HG02938 (cell line): ENCODE measurements around the gene FHIP2A.
A peak's percentile ranks its signal among the peaks of the same experiment; 100 is the strongest.
"Not testable (repeated sequence)": the region's sequence is repeated elsewhere in the genome, so short reads cannot be mapped to it uniquely, and the experiment has no call there.

ENCODE experiments used
- ATAC-seq: cut with Tn5 transposase; IDR thresholded peaks from one replicate; pipeline ENCODE4 v1.9.1; 2021; ENCODE audit warnings: mild to moderate bottlenecking, moderate library complexity; ENCODE audit not compliant: unreplicated experiment

Gene FHIP2A

GRCh38 chr10:114816308-114816707, 5.3 kb upstream of the FHIP2A start:
- no peak for ATAC-seq

GRCh38 chr10:114819322-114819721, 2.3 kb upstream of the FHIP2A start:
- no peak for ATAC-seq

GRCh38 chr10:114821915-114822443, 399 bp downstream of the FHIP2A start:
- ATAC-seq = peak; percentile 35

- peak; percentile 27 for ATAC-seq
These were observed 980 bp downstream of the FHIP2A start for GRCh38 chr10:114822444-114823076.

DNA sequence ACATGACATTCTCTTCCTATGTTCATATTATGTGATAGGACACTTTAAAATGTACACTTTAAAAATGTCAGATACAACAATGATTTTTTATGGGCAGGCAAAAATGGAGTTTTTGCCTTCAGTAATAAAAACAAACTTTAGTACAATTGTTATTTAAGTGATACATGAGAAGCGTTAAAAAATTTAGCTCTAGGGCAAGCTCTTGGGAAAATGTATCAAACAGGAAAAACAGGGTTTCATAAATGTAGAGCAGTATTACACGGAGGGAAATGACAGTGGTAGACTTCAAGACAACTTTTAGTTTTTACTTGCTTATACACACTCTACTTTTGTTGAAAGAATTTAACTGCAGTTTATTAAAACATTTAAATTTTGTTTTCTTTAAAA, 1.5 kb downstream of the FHIP2A start:
- no peak for ATAC-seq

GRCh38 chr10:114824391-114824790, 2.8 kb downstream of the FHIP2A start:
- ATAC-seq = no peak

DNA sequence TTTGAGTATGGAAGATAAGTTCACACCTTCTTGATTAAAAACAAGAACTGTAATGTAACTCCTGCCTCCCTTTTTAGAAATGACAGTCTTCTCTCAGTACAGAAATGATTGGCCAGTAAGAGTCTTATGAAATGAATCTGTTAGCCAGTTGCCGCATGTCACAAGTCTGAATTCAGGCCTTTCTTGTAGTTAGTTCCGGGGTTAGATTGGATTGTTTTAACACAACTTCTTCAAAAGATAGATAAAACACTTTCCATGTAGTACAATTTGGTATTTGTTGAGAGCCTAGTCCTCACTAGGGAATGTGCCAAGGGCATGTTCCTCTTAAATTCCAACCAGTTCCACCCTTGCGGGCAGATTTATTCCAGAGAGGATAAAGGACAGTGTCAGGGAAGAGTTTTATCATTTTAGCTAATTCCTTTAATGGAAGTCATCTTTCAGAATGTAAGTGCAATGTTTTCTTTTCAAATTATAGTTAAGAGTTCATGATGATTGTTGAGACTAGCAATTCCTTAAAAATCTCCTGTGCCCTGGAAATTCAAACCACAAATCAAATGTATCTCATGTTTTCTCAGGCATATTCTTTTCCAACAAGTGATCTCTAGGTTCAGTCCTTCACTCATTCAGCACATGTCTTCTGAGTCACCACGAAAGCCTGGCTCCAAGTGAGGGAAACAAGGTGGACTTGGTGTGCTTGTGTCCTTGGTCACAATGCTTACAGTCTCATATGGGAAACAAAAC, 4.1 kb downstream of the FHIP2A start:
- ATAC-seq = peak; percentile 59

DNA sequence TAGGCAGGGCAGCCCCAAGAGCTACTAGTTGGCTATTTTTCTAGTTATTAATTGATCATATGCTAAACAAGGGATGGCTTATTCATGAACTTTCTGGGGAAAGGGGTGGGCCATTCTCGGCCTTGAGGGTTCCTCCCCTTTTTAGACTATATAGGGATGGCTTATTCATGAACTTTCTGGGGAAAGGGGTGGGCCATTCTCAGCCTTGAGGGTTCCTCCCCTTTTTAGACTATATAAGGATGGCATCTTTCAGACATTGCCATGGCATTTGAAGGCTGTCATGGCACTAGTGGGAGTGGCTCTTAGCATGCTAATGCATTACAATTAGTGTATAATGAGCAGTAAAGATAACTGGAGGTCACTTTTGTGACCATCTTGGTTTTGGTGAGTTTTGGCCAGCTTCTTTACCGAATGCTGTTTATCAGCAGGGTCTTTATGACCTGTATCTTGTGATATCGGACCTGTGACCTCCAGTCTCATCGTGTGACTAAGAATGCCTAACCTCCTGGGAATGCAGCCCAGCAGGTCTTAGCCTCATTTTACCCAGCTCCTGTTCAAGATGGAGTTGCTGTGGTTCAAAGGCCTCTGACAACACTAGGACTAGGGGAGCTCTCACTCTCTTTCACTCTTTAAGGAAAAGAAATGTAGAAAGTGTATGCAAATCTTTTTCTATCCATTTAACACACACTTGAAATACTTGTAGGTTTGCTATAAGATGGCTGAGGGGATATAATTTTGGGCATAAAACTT, 7.8 kb downstream of the FHIP2A start:
- no peak for ATAC-seq

GRCh38 chr10:114831186-114831867, 9.7 kb downstream of the FHIP2A start:
- ATAC-seq = no peak

DNA sequence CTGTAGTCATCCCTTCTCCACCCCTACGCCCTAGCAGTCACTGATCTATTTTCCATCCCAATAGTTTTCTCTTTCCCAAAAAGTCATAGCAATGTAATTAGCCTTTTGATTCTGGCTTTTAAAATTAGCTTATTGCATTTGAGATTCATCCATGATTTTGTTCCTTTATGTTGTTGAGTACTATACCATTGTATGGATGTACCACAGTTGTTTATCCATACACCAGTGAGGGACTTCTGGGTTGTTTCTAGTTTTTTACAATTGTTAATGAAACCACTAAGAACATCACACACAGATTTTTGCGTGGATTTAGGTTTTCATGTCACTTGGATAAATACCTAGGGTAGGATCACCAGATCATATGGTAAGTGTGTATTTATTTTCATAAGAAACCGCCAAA, 16.1 kb downstream of the FHIP2A start:
- no peak for ATAC-seq

GRCh38 chr10:114839901-114840300, 18.3 kb downstream of the FHIP2A start:
- ATAC-seq = no peak

GRCh38 chr10:114845978-114846693, 24.6 kb downstream of the FHIP2A start:
- ATAC-seq = no peak

DNA sequence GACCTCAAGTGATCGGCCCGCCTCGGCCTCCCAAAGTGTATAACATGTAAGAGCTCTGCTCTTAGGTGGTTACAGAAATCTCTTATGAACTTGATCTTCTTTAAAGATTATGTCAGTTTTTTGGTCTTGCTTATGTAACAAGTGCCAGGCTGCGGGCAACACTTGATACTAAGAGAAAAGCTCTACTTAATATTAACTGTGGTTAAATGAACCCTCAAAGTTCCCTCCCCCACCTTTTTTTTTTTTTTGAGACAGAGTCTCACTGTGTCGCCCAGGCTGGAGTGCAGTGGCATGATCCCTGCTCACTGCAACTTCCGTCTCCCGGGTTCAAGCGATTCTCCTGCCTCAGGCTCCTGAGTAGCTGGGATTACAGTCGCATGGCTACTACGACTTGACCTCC, 25.9 kb downstream of the FHIP2A start:
- not testable (repeated sequence) for ATAC-seq

DNA sequence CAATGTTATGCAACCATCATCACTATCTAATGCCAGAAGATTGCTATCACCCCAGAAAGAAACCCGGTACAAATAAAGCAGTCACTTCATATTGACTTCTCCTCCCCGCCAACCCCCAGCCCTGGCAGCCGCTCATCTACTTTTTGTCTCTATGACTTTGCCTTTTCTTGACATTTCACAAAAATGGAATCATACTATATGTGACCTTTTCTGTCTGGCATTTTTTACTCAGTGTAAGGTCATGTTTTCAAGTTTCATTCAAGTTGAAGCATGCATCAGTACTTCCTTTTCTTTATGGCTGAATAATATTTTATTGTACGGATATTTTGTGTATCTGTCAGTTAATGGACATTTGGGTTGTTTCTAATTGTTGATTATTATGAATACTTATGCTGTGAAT, 28.1 kb downstream of the FHIP2A start:
- ATAC-seq = no peak

GRCh38 chr10:114850126-114850525, 28.5 kb downstream of the FHIP2A start:
- ATAC-seq = no peak

GRCh38 chr10:114851336-114851735, 29.8 kb downstream of the FHIP2A start:
- no peak for ATAC-seq

- ATAC-seq = no peak
These were observed 30.6 kb downstream of the FHIP2A start for GRCh38 chr10:114852197-114852596.

- ATAC-seq = no peak
These were observed 33.3 kb downstream of the FHIP2A start for GRCh38 chr10:114854906-114855305.

DNA sequence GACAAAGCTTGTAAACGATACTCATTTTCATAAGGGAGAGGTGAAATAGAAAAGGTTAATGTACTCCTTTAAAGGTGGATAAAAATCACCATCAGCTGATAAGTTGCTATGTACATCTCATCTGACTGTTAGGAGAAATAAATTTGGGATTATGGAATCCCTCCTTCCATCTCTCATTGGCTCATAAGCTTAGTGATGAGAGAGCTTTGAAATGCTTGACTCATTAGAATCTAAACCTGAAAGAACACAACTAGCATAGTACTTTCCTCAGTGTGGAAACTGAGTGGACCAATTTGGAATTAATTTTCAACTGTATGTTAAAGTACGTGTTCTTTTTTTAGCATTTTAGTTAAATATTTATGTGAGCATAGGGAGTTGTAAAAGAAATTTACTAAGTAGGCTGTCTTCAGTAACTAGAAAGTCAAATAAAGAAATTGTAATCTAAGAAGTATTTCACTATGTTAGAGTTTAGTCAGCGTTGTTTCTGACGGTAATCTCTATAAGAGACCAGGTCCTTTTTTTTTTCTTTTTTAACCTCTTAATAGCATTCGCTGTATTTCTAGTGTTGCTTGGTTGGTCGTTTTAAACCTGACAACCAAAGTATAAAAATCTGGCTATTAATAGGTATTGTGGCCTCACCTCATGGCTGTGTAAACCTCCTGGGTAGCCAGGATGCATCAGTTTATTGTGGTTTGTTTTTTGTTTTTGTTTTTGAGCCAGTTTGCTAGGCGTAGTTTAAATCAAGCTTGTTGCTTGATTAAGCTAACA, 34.4 kb downstream of the FHIP2A start:
- no peak for ATAC-seq
